Stimulated activated CD8-positive, alpha-beta memory T cell treated with anti-CD3 and anti-CD28 coated beads, Interleukin-15, amount 100 ng/mL, for 24 hours (primary cell): ENCODE measurements around the gene ODAD4.

Experiments
- DNase-seq: peaks from one replicate; pipeline ENCODE4 v3.0.0-alpha.2; 2020; ENCODE audit warnings: low read depth

ODAD4 gene

GRCh38 chr17:41971721-41972523 lies 41.5 kb downstream of the ODAD4 start:
- DNase-seq, result no peak

GRCh38 chr17:41972571-41973407 lies 42.4 kb downstream of the ODAD4 start:
- DNase-seq, result no peak

- no peak for DNase-seq
Measured at GRCh38 chr17:41973408-41973811, 43.0 kb downstream of the ODAD4 start.

- DNase-seq, result no peak
Measured at GRCh38 chr17:41974031-41974430, 43.6 kb downstream of the ODAD4 start.

- DNase-seq, result no peak
Measured at GRCh38 chr17:41974658-41975057, 44.2 kb downstream of the ODAD4 start.

GRCh38 chr17:41975099-41976083 lies 45.0 kb downstream of the ODAD4 start:
- DNase-seq, result no peak

GRCh38 chr17:41976142-41976768 lies 45.8 kb downstream of the ODAD4 start:
- no peak for DNase-seq

GRCh38 chr17:41977991-41978390 lies 47.6 kb downstream of the ODAD4 start:
- DNase-seq, result no peak

GRCh38 chr17:41982026-41982760 lies 51.8 kb downstream of the ODAD4 start:
- no peak for DNase-seq

GRCh38 chr17:41984454-41984853 lies 54.0 kb downstream of the ODAD4 start:
- no peak for DNase-seq

GRCh38 chr17:41985919-41986318 lies 55.5 kb downstream of the ODAD4 start:
- no peak for DNase-seq

GRCh38 chr17:41986634-41987033 lies 56.2 kb downstream of the ODAD4 start:
- no peak for DNase-seq

- no peak for DNase-seq
Measured at GRCh38 chr17:41987642-41988041, 57.2 kb downstream of the ODAD4 start.

GRCh38 chr17:41988418-41988817 lies 58.0 kb downstream of the ODAD4 start:
- DNase-seq, result no peak

- no peak for DNase-seq
Measured at GRCh38 chr17:41989702-41990419, 59.4 kb downstream of the ODAD4 start.

- DNase-seq, result no peak
Measured at GRCh38 chr17:41992576-41992975, 62.2 kb downstream of the ODAD4 start.

- DNase-seq, result no peak
Measured at GRCh38 chr17:41996855-41997164, 66.4 kb downstream of the ODAD4 start.

- no peak for DNase-seq
Measured at GRCh38 chr17:41998497-41998896, 68.1 kb downstream of the ODAD4 start.

GRCh38 chr17:42000413-42001133 lies 70.2 kb downstream of the ODAD4 start:
- DNase-seq, result no peak

GRCh38 chr17:42001729-42002128 lies 71.3 kb downstream of the ODAD4 start:
- DNase-seq, result no peak
